ENCODE measurements around the gene GNAZ.

The GNAZ gene

DNA sequence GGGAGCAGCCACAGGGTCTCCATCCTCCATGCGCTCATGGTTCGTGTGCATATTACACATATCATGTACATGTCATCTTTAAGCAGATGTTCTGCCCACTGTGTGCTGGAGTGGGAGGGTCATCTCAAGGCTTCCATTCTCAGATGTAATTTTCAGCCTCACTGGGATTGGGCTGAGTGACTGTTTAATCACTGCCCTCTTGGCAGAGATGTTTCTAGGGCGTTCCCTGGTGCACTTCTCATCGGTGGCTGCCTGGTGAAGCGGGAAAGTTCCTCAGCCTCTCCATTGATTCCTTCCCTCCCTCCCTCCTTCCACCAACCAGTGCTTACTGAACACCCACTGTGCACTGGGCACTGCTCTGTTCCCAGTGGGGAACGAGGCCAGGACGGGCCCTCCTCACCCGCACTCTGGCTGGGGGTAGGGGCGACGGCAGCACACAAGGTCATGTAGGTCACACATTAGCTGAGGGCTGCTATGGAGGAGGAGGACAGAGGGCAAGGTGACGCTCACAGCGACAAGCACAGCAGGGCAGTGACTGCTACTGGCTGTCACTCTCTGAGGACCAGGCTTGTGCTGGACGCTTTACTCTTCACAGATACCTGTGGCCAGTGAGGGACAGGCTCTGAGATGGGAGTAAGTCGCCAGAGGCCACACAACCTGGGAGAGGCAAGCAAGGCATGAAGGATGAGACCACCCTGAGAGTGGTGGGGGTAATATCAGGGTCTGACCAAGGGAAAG is 22.9 kb downstream of the GNAZ start:
- no peak for DNase-seq (ENCODE audit: low read depth)

DNA sequence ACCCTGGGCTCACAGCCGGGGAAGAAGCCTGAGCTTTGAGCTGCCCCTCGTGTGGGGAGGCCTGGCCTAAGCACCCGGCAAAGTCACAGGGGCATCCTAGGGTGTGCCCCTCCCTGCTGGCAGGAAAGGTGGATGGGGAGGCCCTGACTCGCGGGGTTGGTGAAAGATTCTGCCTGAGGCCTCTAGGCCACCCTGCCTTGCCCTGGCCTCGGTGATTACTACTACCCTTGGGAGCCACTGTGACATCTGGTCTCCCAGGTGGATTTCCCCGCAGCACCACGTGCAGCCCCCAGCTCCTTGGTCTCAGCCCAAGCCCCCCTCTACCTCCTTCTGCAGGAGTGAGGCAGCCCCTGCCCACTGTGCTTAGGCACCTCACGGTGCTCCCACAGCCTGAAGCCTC is 23.9 kb downstream of the GNAZ start:
- no peak for DNase-seq (ENCODE audit: low read depth)

DNA sequence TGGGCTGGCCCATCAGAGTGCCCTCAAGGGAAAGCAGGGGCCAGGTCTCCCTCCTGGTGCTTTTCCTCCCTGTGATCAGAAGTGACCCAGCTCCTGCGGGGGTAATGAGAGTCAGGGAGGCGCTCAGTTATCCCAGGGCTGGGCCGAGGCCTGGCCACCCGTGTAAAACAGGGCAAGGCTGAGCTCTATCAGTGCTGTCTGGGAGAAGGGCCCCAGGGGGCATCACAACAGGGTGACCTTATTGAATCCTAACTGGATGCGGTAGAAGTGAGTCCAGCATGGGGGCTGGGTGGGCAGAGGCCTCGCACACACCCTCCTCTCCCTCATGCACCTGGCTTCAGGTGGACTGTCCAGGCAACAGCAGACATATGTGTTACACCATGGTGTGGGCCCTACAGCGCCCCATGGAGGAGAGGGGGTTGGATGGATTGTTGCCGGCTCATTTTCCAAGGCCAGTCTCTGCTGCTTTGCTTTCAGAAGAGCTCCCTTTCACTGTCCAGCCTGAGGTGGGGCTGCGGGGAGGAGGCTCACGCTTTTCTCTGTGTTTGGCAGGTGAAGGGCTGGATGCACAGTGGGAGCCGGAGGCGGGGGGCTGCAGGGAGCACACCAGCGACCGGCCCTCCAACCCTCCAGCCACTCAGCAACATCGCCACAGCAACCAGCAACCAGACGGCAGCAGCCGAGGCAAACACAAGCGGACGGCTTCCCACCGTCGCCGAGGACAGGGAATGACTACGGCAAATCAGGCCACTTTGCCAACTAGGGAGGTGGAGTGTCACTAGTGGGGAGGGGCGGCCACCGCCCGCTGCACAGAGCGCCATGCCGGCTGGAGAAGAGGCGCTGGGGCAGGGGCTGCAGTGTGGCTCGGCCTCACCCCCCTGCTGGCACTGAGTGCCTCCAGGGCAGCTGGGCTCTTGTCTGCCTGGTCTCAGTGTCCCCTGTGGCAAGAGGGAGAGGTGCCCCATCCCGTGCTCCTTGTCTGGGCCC is 24.7 kb downstream of the GNAZ start:
- no peak for DNase-seq (ENCODE audit: low read depth)

DNA sequence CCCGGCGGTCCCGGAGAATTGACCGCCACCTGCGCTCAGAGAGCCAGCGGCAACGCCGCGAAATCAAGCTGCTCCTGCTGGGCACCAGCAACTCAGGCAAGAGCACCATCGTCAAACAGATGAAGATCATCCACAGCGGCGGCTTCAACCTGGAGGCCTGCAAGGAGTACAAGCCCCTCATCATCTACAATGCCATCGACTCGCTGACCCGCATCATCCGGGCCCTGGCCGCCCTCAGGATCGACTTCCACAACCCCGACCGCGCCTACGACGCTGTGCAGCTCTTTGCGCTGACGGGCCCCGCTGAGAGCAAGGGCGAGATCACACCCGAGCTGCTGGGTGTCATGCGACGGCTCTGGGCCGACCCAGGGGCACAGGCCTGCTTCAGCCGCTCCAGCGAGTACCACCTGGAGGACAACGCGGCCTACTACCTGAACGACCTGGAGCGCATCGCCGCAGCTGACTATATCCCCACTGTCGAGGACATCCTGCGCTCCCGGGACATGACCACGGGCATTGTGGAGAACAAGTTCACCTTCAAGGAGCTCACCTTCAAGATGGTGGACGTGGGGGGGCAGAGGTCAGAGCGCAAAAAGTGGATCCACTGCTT is 25.5 kb downstream of the GNAZ start:
- DNase-seq (ENCODE audit: low read depth), result no peak

DNA sequence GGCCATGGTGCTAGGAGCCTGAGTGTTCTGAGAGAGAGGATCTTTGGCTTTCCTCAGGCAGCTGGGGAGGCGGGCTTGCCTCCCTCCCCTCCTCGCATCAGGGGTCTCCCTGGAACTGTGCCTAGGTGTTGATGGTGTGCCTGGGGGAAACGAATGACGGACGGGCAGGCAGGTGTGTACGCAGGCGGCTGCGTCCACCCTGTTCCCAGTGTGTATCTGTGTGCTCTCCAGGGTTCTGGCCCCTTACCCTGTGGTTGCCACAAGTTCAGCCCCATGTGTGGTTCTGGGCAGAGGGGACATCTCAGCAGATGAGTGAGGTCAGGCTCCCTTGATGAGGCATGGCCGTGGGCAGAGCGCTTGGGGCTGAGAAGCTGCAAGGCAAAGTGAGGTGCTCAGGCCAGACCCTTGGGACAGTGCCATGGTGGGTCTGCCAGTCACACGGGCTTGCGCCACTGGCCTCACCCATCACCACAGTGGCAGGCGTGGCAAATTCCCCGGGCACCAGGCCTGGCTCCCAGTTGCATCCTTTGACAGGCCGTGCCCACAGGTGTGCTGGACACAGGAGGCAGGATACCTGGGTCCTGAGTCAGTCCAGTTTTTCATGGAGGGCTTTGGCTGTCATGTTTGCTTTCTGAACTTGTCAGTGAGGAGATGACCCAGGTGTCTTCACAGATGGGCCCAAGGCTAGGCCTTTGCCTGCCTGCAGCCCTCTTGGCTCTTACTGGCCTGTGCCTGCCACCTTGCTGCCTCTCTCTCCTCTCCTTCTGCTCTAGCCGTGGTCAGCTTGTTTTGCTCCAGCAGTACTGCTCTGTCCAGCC is 27.3 kb downstream of the GNAZ start:
- DNase-seq (ENCODE audit: low read depth), result no peak

DNA sequence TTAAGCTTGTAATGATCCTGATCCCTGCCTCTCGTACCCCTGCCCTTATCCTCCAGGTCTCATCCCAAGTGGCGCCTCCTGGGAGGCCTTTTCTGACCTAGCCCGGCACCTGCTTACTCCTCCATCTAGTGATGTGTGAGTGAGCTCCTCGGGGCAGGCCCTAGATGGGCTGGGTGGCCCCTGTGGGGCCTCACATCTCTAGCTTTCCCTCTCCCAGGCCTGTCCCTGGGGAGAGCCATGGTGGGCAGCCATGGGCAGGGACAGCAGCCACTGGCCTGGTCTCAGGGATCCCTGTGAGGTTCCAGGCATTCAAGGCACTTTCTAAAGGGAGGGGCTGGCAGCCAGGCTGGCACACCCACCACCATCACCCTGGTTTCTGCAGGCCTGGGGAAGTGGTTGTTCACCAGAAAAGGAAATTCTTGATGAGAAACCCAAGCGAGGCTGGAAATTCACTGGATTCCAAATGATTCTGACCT is 27.9 kb downstream of the GNAZ start:
- DNase-seq (ENCODE audit: low read depth), result no peak

DNA sequence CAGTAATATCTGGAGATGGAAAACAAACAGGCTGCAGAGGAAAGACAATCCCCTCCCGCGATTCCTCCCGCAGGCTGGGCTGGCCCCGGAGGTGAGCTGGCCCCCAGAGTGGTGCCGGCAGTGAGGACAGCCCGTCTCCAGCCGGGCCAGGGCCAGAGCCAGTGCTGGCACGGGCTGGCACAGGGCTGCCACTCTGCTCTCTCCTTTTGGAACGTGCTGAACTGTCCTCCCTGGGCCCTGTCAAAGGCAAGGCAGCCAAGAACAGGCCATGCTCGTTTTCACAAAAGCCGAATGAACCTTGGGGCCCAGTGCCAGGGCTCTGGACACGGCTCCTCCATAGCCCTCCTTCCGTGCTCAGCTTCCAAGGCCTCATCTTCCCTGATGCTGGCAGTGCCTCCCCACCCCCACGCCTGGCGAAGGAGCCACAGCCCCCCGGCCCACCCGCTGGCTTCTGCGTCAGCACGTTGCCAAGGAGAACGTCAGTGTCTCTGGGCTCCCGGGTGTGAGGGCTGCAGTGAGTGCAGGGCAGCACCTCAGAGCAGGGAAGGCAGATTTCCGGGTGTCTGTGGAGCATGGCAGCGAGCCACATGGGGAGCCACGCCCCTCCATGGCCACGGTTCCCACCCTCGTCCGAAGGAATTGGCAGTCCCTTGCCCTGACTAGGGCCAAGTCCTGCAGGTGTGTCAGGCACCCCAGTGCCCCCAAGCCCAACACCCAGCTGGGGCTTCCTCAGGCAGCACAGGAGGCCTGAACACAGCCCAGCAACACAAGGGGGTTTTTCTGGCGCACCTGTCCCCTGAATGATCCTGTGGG is 28.6 kb downstream of the GNAZ start:
- DNase-seq (ENCODE audit: low read depth), result no peak

DNA sequence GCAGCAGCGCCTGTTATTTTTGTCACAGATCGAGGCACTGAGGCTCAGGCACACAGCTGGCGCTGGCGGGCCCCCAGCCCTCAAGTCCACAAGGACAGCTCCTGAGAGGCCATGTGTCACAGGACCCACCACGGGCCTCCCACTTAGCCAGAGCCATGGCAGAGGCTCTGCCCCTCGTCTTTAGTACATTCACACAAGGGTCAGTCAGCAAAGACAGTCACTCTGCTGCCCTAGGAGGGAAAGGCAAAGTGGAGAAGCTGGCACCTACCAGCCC is 29.1 kb downstream of the GNAZ start:
- DNase-seq (ENCODE audit: low read depth), result no peak

DNA sequence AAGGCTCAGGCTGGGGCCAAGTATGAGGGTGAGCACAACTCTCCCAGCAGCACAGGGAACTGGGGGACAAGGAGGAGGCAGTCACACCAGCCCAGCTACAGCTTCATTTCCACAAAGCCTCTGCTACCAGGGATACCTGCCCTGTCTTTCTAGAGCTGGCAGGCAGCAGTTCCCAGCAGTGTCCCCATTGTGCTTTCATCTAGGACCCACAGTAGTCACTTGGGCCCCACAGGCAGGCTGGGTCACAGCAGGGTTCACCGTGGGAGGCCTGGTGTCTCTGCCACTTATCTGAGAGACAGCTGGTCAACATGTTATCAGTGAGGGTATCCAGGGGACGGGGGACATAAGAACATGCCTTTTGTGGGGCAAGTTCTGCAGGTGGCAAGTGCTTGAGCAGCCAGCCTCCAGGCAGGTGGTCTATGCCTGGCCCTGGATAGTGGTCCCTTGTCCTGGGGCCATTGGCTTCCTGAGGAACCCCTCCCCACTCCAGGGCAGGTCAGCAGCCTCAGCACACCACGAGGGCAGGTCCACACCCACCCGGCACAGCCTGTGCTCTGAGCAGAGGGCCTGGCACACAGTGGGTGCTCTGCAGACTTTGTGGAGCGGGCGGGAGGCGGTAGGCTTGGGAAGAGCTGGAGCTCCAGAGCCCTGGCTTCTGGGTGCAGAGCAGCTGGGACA is 29.9 kb downstream of the GNAZ start:
- DNase-seq (ENCODE audit: low read depth), result no peak

DNA sequence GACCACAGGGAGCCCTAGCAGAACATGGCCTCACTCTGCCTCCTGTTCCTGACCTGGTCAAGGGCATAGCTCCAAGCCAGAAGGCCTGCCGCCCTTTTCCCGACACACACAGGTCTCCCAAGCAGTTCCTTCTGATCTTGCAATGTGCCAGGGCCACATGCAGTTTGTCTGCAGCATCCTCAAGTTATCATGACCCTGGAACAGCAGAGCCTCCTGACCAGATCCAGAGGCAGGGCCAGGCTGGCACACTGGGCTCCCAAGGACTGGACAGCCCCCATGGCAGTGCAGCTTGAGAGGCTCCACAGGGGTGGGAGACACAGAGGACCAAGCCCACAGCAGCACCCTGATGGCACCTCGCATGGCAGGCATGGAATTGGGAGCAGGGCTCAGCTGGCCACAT is 31.2 kb downstream of the GNAZ start:
- no peak for DNase-seq (ENCODE audit: low read depth)

DNA sequence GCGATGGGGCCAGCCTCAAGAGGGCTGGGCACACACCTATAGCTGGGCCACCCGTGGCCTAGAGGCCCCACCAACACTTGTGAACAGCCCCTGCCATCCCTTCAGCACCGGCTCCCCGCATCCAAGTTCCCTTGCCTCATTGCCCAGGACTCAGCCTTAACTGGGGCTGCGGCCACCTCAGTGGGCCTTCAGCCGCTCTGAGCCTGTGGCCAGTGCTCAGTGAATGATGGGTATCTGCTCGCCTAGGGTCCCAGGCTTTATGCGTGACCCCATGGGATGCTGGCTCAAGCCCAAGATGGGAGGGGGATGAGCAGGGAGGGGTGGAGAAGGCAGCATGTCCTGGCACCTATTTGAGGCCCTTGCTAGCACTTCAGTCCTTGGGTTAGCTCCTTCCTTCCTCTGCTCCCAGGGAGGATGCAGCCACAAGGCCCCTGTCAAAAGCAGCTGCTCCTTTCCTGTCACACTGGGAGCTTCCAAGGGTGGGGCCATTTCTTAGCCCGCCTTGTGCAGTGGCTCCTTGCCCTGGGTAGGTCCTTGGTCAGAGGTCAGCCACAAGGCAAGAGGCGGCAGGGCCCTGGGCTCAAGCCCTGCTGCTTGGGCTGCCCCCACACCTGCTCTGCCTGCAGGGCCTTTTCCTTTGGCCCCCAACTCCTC is 31.8 kb downstream of the GNAZ start:
- DNase-seq (ENCODE audit: low read depth), result no peak

DNA sequence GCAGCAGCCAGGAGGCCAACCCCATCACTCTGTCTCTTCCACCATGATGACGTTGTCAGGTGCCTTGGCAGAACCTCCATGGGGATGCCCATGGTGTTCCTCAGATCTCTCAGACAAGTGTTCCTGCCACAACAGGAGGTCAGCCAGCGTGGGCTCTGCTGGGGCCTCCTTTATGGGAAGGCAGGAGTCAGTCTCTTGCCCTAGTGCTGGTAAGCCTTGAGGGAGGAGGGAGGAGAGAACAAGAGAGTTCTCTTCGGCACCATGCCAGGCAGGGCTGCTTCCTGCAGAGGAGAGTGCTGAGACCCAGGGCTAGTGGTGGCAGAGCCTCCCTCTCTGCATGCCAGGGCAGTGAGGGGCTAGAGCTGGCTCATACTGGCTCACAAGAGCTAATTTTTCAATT is 32.5 kb downstream of the GNAZ start:
- no peak for DNase-seq (ENCODE audit: low read depth)

DNA sequence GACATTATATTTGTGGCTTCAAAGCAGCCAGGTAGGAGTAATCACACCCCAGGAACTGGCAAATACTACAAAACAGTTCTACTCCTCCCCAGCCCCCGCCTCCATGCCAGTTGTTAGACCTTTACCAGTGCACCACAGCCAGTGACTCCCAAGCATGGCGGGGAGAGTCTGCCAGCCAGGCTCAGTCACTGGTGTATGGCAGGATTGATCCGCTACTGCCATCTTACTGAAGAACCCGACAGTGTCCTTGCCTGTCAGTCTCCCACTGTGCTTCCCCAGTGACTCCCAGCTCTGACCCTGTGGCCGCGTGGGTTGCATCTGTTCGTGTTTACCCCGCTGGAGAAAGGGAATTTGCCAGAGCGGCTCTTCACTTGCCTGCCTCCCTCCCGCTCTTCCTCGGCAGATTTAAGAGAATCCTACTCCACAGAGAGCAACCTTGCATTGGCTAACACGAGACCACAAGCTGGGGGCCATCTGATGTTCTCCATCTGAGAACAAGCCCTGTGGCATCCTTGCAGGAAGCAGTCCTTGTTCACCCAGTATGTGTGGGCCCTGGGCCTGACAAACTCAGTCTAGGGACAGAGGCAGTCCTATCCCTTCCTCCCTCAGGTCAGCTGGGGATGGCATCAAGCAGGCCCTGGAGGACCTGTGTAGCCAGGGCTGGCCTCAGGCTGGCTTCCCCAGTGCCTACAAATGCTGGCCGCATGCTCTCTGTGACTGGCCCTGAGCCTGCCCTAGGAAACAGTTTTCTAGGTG is 33.1 kb downstream of the GNAZ start:
- no peak for DNase-seq (ENCODE audit: low read depth)

DNA sequence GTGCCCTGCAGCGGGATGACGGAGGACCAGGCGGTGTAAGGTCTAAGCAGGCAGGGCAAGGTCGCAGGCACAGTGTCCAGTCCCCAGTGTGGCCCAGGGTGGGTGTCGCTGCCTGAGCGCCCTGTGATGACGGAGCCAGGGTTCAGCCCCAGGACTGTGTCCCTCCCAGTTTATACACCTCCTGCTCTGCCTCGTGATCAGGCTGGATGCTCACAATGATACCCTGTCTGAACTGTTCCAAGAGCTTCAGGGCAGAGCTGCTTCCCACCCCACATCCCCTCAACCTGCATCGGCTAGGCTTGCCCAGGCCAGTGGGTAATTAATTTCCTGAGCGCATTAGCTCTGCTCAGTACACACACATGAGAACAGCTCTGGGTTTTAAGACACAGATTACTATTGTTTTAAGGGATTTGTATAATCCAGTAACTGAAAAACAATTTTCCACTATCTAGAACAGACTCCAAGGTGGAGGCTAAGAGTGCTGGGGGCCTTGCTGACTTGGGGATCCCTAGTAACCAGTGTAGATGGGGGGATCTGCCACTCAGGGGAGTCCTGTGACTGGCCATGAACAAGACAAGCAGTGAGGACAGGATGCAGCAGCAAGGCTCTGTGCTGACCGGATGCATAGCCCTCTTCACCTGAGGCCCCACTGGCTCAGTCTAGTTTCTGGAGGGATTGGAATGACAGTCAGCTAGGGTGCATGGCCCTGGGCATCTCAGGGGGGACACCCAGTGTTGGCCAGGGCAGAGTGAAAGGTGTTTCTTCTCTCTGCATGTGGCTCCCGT is 34.1 kb downstream of the GNAZ start:
- no peak for DNase-seq (ENCODE audit: low read depth)

DNA sequence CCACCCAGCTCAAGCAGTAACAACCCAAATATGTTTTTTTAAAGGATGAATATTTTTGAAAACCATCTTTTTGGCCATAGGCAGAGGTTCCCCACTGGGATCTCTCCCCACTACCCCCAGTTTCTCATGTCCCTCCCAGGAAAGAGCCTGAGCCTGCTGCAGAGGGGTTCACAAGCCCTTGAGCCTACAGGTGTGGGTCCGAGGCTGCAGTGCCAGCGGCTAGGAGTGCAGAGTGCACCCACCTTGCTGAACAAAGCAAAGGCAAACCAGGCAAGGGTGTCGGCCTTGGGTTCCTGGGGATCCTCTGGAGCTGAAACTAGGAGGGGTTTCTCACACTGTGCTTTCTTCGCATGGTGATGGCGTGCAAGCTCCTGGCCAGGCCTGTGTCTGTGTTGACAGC is 35.0 kb downstream of the GNAZ start:
- no peak for DNase-seq (ENCODE audit: low read depth)

DNA sequence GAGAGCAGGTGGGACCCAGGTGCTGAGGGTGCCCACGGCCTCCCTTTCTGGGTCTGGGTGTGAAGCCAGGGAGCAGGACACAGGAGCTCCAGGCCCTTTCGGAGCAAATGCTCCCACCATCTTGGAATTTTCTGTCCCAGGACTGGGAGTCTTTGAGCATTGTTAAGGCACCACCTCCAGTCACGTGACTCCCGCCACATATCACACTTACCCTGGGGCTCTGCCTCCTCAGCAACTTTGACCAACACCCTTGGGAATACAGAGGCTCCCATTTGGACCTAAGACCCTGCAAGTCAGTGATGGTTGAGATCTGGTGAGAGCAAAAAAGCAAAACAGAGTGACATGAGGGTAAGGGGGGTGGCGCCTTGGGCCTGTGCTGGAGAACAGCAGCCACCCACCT is 35.6 kb downstream of the GNAZ start:
- no peak for DNase-seq (ENCODE audit: low read depth)

DNA sequence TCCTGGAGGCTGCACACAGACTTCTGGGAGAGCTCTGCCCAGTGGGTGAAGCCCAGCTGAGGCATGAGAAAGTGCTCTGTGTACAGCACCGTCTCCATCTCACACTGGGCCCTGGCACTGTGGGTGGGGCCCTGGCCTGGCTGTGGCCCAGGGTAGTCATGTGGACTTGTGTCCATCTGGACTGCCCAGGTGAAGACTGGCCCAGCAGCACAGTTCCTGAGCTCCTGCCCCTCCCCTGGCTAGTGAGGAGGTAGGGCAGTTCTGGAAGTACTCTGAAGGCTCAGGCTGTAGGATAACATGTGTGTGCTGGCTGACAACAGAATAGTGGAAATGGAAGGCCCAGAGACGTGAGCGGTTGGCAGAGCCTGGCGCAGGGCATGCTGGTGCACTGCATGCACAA is 36.0 kb downstream of the GNAZ start:
- no peak for DNase-seq (ENCODE audit: low read depth)

DNA sequence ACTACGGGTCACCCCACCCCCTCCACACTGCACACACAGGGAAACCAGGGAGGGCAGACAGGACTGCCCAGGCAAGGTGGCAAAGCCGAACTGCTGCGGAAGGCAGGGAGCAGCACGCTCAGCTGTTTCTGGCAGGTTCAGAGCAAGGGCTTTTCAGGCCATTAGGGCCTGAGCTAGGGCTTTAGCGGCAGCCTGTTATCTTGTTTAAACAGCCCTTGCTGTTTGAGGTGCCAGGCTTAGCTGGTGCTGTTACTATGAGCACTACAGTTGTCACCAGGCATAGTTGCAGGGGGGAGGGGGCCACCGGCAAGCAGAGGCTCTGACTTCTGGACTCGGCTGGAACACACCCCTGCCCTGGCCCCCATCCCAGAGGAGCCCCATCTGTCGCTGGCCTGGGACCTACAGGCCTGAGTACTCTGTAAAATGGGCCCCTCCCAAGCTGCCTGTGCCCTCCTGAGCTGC is 36.6 kb downstream of the GNAZ start:
- DNase-seq (ENCODE audit: low read depth), result no peak
